Measurements from ENCODE around the gene STK25. TPM values are rescaled to one million over a fixed set of nuclear protein-coding genes. Genes with fewer than 3 reads are reported as not detected.

STK25 gene
- total and polyA plus RNA-seq, 2 of the 8 experiments (the other 6 are each of a cell fraction or from before 2014, with no cell fraction given), result 159 to 546 TPM

- Histone ChIP-seq H3K9me3 (ENCODE audit: insufficient read depth in 2 of 2, low read depth in 1 of 2, low read length in 1 of 2) (no peaks in the 10 kb centered on the region), H3K4ac (replicated peaks; ENCODE audit: insufficient read length, low read depth, low read length) (no peak overlapping the region), H3K79me1 (ENCODE audit: low read depth, low read length) (peaks cover 12% of the 10 kb centered on the region), H3K79me2 (ENCODE audit: control insufficient read depth in 1 of 2, insufficient read depth in 2 of 2, low read length in 2 of 2) (peaks cover 8 to 30% of the 10 kb centered on the region in 2 experiments), H4K8ac (ENCODE audit: extremely low read depth, insufficient read depth, low read length) (no peak overlapping the region; the same call in 1 of the 2 replicates), H3K27ac (ENCODE audit: low read depth, low read length) (no peak overlapping the region), H2BK15ac (ENCODE audit: low read length) (no peak overlapping the region), H4K5ac (ENCODE audit: insufficient read length, low read depth, low read length) (no peak overlapping the region), H3K36me3 (ENCODE audit: control insufficient read depth in 2 of 4, insufficient read depth in 4 of 4, low read length in 3 of 4) (peaks cover 6 to 41% (median 29%) of the 10 kb centered on the region in 4 experiments), H4K91ac (replicated peaks; ENCODE audit: insufficient read length, low read length) (no peak overlapping the region), H3K27me3 (replicated peaks in 1 of 4; ENCODE audit: control insufficient read depth in 3 of 4, extremely low read depth in 1 of 4, insufficient read depth in 3 of 4, low read length in 3 of 4) (no peaks in the 10 kb centered on the region), H2BK120ac (replicated peaks; ENCODE audit: low read depth, low read length) (no peak overlapping the region), H3K4me2 (ENCODE audit: insufficient read depth in 1 of 2, low read depth in 2 of 2, low read length in 2 of 2) (no peak overlapping the region), H2BK12ac (ENCODE audit: low read depth, low read length) (no peak overlapping the region), H2BK20ac (ENCODE audit: low read length) (no peak overlapping the region), H4K20me1 (replicated peaks in 1 of 2; ENCODE audit: control insufficient read depth in 1 of 2, insufficient read depth in 2 of 2, low read length in 2 of 2) (peaks cover 16 to 37% of the 10 kb centered on the region in 2 experiments), H3K56ac (replicated peaks; ENCODE audit: insufficient read length, low read depth, low read length) (no peak overlapping the region), H2BK5ac (ENCODE audit: low read depth, low read length) (no peak overlapping the region; the same call in 1 of the 2 replicates), H3K23ac (ENCODE audit: insufficient read length) (no peak overlapping the region), H3K23me2 (ENCODE audit: low read depth, low read length) (no peaks in the 10 kb centered on the region), H3K4me3 (ENCODE audit: extremely low read depth in 1 of 4, insufficient read depth in 2 of 4, low read depth in 3 of 4, low read length in 4 of 4) (no peak overlapping the region), H2AK5ac (ENCODE audit: low read depth, low read length) (no peak overlapping the region), H2AFZ (ENCODE audit: low read length) (no peak overlapping the region), H3K4me1 (replicated peaks in 1 of 4; ENCODE audit: control insufficient read depth in 3 of 4, insufficient read depth in 4 of 4, low read length in 3 of 4) (peaks cover 0 to 2% (median 0%) of the 10 kb centered on the region in 4 experiments; a peak in 1 of 7 replicates), H3K18ac (ENCODE audit: extremely low read depth, low read length) (no peak overlapping the region), H3K14ac (ENCODE audit: insufficient read length) (no peak overlapping the region), H3K9ac (replicated peaks in 1 of 4; ENCODE audit: extremely low read depth in 1 of 4, low read depth in 3 of 4, low read length in 3 of 4) (no peak overlapping the region)
- WGBS, 2 experiments (ENCODE audit: extremely low coverage in 1 of 2, insufficient coverage in 1 of 2, insufficient read length in 1 of 2, insufficient replicate concordance in 2 of 2, low coverage in 1 of 2, low lambda C conversion rate in 2 of 2, missing lambda C conversion rate in 1 of 2), result 91% methylated on average over 12 of the region's 12 CpGs; no CpG with 5 or more reads in 1 of the 2 experiments
- POLR2A ChIA-PET (ENCODE audit: partially characterized antibody), result interaction anchor here (1.0 kb wide), 2 partner anchors 9 to 11 kb away, joined by 3 to 4 read pairs; no protein-coding TSS in a partner anchor
- DNase-seq (ENCODE audit: low read depth in 1 of 2, low spot score in 2 of 2) (no peak), FAIRE-seq (no peak)
- CTCF ChIA-PET (ENCODE audit: partially characterized antibody), result no interaction called here
- no peak for TF ChIP-seq SP1 (IDR thresholded peaks at IDR 0.05; ENCODE audit: low read depth, low read length)
- TF ChIP-seq BRCA1 (IDR thresholded peaks at IDR 0.05; ENCODE audit: low read depth, low read length), result no peak
- TF ChIP-seq HDAC6 (IDR thresholded peaks at IDR 0.05; ENCODE audit: low read depth, low read length), result no peak
- TF ChIP-seq CTBP2 (IDR thresholded peaks at IDR 0.05; ENCODE audit: borderline replicate concordance, insufficient read depth, insufficient read length, low read length), result no peak
- TF ChIP-seq SIRT6 (IDR thresholded peaks at IDR 0.05; ENCODE audit: low read length), result no peak
- TF ChIP-seq, protein P1, sequence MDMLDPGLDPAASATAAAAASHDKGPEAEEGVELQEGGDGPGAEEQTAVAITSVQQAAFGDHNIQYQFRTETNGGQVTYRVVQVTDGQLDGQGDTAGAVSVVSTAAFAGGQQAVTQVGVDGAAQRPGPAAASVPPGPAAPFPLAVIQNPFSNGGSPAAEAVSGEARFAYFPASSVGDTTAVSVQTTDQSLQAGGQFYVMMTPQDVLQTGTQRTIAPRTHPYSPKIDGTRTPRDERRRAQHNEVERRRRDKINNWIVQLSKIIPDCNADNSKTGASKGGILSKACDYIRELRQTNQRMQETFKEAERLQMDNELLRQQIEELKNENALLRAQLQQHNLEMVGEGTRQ (IDR thresholded peaks at IDR 0.05; ENCODE audit: low read length), result no peak
- TF ChIP-seq CBX8 (IDR thresholded peaks at IDR 0.05; ENCODE audit: borderline replicate concordance, low read depth, low read length), result no peak
- TF ChIP-seq FOSL1 (IDR thresholded peaks at IDR 0.05; ENCODE audit: insufficient read depth, low read depth, low read length), result no peak
- TF ChIP-seq NANOG (IDR thresholded peaks at IDR 0.05; ENCODE audit: insufficient read depth, low read depth, low read length, poor library complexity, severe bottlenecking), result no peak
- TF ChIP-seq, protein P2, sequence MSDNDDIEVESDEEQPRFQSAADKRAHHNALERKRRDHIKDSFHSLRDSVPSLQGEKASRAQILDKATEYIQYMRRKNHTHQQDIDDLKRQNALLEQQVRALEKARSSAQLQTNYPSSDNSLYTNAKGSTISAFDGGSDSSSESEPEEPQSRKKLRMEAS (IDR thresholded peaks at IDR 0.05), result no peak
- TF ChIP-seq JUN (IDR thresholded peaks at IDR 0.05; ENCODE audit: low read depth, low read length), result no peak
- TF ChIP-seq RAD21 (IDR thresholded peaks at IDR 0.05 in 1 of 2, conservative IDR thresholded peaks at IDR 0.05 in 1 of 2; ENCODE audit: low read depth in 2 of 2, low read length in 2 of 2), result no peak
These were observed 7.9 kb downstream of the STK25 start for GRCh38 chr2:241500431-241500975.
